Endodermal cell (in vitro differentiated cells): ENCODE results near the gene GNG14. TPM values are rescaled to one million over a fixed set of nuclear protein-coding genes. Genes with fewer than 3 reads are reported as not detected.
A peak's percentile ranks its signal among the peaks of the same experiment; 100 is the strongest.

Experiments
- DNase-seq: peaks from one replicate; pipeline ENCODE4 v3.0.0-alpha.2; 2017
- H3K27ac ChIP-seq: 2 replicates; pipeline ENCODE4 v1.5.1; 2013; ENCODE audit warnings: mild to moderate bottlenecking, low read depth, low read length, moderate library complexity
- H3K27me3 ChIP-seq: 2 replicates; pipeline ENCODE4 v1.6.1; 2013; ENCODE audit warnings: mild to moderate bottlenecking, low read length, moderate library complexity; ENCODE audit not compliant: insufficient read depth, control insufficient read depth, poor library complexity, severe bottlenecking
- H3K36me3 ChIP-seq: 2 replicates; pipeline ENCODE4 v1.7.0; 2013; ENCODE audit warnings: mild to moderate bottlenecking, low read length, moderate library complexity; ENCODE audit not compliant: control insufficient read depth, insufficient read depth
- H3K4me1 ChIP-seq: one replicate; pipeline ENCODE4 v1.7.0; 2013; ENCODE audit warnings: low read length; ENCODE audit not compliant: control insufficient read depth, insufficient read depth
- H3K4me3 ChIP-seq: 2 replicates; pipeline ENCODE4 v1.5.1; 2013; ENCODE audit warnings: mild to moderate bottlenecking, low read length, moderate library complexity
- H3K9ac ChIP-seq: 2 replicates; pipeline ENCODE4 v1.6.1; 2013; ENCODE audit warnings: mild to moderate bottlenecking, low read length, moderate library complexity; ENCODE audit not compliant: poor library complexity, severe bottlenecking; ENCODE audit errors: extremely low read depth
- H3K9me3 ChIP-seq: 2 replicates; pipeline ENCODE4 v1.6.1; 2013; ENCODE audit warnings: mild to moderate bottlenecking, low read length, moderate library complexity; ENCODE audit not compliant: control insufficient read depth
- H3K27ac Mint-ChIP-seq: 2 replicates; pipeline ENCODE4 v1.8.0; 2020; ENCODE audit warnings: mixed read lengths
- H3K27me3 Mint-ChIP-seq: 2 replicates; pipeline ENCODE4 v1.8.0; 2021; ENCODE audit warnings: mild to moderate bottlenecking, mixed read lengths; ENCODE audit not compliant: insufficient read depth
- H3K36me3 Mint-ChIP-seq: 2 replicates; pipeline ENCODE4 v1.8.0; 2020; ENCODE audit warnings: low read depth, mixed read lengths
- H3K4me1 Mint-ChIP-seq: 2 replicates; pipeline ENCODE4 v1.8.0; 2020; ENCODE audit warnings: mixed read lengths
- H3K4me3 Mint-ChIP-seq: 2 replicates; pipeline ENCODE4 v1.8.0; 2020; ENCODE audit warnings: mild to moderate bottlenecking, moderate library complexity, mixed read lengths
- H3K9me3 Mint-ChIP-seq: 2 replicates; pipeline ENCODE4 v1.8.0; 2020; ENCODE audit warnings: mild to moderate bottlenecking, mixed read lengths
- WGBS, 2 experiments: methylation state at CpG; one replicate each; pipeline versions ENCODE4 v1.1.5 to v1.1.7; 2013; ENCODE audit warnings: missing lambda C conversion rate in 2 of 2, mixed read lengths in 1 of 2; ENCODE audit not compliant: insufficient coverage in 1 of 2, insufficient read length in 1 of 2; 5-methylcytosine and 5-hydroxymethylcytosine counted together
- total RNA-seq, 2 donors: library from RNA; stranded (reverse); fragmentation: NEBNext Ultra II Directional in 1 of 2; extraction: Animal tissue kit (Norgen Biotek cat#: 25700) in 1 of 2; gene quantifications; 2 replicates in 1 of 2; 3 replicates in 1 of 2; pipeline ENCODE4 v1.2.1, GENCODE V29; 2021
- TF ChIP-seq, protein P1 (sequence below): fragments of 200-600 bp; sonication (generic); conservative IDR thresholded peaks from 2 replicates; pipeline ENCODE4 v1.5.0; 2021; ENCODE audit warnings: antibody characterized with exemption, mild to moderate bottlenecking

GNG14 gene
- total RNA-seq, 2 donors from 2014 or later, result not detected

DNA sequence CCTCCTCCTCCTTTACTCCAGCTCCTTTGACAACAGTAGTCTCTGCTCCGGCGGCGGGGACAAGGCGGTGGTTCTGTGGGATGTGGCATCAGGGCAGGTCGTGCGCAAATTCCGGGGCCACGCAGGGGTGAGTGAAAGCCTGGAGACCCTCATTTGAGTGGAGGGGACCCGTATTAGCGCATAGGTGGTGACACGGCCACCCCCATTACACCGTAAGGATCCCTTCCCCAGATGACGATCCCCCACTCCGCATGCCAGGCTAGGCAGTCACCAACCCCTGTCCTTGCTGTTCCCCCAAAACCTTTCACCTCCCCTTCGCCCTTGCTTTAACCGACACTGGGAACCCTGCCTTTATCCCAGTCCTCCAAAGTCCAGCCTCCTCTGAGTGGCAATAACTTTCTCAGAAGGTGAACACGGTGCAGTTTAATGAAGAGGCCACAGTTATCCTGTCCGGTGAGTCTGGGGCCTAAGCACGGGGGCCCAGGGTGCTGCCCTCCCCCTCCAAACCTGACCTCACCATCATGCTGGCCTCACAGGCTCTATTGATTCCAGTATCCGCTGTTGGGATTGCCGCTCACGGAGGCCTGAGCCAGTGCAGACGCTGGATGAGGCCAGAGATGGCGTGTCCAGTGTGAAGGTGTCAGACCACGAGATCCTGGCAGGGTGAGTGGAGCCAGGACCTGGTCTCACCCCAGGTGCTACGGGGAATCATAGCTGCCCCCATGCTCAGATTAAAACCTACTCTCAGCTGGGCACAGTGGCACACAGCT, 17.5 kb upstream of the GNG14 start:
- no peak overlapping the region for H3K27ac ChIP-seq
- peak overlapping the region; percentile 96 for H3K4me3 Mint-ChIP-seq
- TF ChIP-seq, protein P1, sequence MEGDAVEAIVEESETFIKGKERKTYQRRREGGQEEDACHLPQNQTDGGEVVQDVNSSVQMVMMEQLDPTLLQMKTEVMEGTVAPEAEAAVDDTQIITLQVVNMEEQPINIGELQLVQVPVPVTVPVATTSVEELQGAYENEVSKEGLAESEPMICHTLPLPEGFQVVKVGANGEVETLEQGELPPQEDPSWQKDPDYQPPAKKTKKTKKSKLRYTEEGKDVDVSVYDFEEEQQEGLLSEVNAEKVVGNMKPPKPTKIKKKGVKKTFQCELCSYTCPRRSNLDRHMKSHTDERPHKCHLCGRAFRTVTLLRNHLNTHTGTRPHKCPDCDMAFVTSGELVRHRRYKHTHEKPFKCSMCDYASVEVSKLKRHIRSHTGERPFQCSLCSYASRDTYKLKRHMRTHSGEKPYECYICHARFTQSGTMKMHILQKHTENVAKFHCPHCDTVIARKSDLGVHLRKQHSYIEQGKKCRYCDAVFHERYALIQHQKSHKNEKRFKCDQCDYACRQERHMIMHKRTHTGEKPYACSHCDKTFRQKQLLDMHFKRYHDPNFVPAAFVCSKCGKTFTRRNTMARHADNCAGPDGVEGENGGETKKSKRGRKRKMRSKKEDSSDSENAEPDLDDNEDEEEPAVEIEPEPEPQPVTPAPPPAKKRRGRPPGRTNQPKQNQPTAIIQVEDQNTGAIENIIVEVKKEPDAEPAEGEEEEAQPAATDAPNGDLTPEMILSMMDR, result no peak
- peak overlapping the region; percentile 98 for H3K27ac Mint-ChIP-seq
- H3K9me3 Mint-ChIP-seq, result no peaks in the 10 kb centered on the region
- H3K4me1 ChIP-seq, result no peaks in the 10 kb centered on the region
- peak overlapping the region; percentile 93 for H3K4me3 ChIP-seq
- H3K4me1 Mint-ChIP-seq, result peaks cover 22% of the 10 kb centered on the region
- H3K36me3 Mint-ChIP-seq, result peaks cover 31% of the 10 kb centered on the region
- H3K9me3 ChIP-seq, result no peaks in the 10 kb centered on the region
- peak; percentile 41 for DNase-seq
- no peaks in the 10 kb centered on the region for H3K27me3 Mint-ChIP-seq
- no peaks in the 10 kb centered on the region for H3K27me3 ChIP-seq
- H3K36me3 ChIP-seq, result peaks cover 37% of the 10 kb centered on the region
- WGBS, 2 experiments, result 58 to 77% methylated on average over 15 to 26 of the region's 26 CpGs
- H3K9ac ChIP-seq, result peak overlapping the region; percentile 56

DNA sequence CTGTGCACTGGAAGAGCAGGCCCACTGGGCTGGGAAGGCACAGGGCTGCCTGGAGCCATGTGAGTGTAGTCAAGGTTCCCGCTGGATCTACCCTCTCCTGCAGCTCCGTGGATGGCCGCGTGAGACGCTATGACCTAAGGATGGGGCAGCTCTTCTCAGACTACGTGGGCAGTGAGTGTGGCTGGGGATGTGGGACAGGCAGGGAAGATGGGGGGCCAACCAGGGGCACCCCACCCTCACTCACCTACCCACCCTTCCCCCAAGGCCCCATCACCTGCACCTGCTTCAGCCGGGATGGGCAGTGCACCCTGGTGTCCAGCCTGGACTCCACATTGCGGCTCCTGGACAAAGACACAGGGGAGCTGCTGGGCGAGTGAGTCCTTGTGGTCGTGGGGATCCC, 15.1 kb upstream of the GNG14 start:
- DNase-seq, result peak; percentile 67
- Histone ChIP-seq H3K4me1 (no peaks in the 10 kb centered on the region), H3K27ac (no peak overlapping the region), H3K36me3 (peaks cover 58% of the 10 kb centered on the region), H3K9ac (no peak overlapping the region), H3K4me3 (no peak overlapping the region), H3K27me3 (no peaks in the 10 kb centered on the region), H3K9me3 (no peaks in the 10 kb centered on the region)
- H3K4me3 Mint-ChIP-seq, result no peak overlapping the region
- no peak overlapping the region for H3K27ac Mint-ChIP-seq
- no peaks in the 10 kb centered on the region for H3K9me3 Mint-ChIP-seq
- peaks cover 52% of the 10 kb centered on the region for H3K36me3 Mint-ChIP-seq
- H3K4me1 Mint-ChIP-seq, result peaks cover 11% of the 10 kb centered on the region
- no peaks in the 10 kb centered on the region for H3K27me3 Mint-ChIP-seq
- TF ChIP-seq, protein P1, result no peak
- 89% methylated on average over 10 of the region's 10 CpGs; no CpG with 5 or more reads in 1 of the 2 experiments for WGBS, 2 experiments

DNA sequence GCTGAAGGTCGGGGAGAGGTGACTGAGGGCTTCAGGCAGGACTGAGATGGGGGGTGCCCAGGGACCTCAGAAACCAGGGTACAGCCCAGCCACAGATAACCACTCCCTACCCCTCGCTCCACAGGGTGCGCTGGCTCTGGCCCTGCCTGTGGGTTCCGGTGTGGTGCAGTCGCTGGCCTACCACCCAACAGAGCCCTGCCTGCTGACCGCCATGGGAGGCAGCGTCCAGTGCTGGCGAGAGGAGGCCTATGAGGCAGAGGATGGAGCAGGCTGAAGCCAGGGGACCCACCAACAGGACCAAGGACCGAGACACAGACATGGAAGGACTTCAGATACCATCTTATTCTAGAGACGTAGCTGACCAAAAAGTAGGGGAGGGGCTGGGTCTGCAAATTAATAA, 12.4 kb upstream of the GNG14 start:
- H3K27ac ChIP-seq, result no peak overlapping the region

More for the DNA sequence above, 12.4 kb upstream of the GNG14 start:
- no peaks in the 10 kb centered on the region for H3K27me3 ChIP-seq
- peaks cover 1% of the 10 kb centered on the region for H3K4me1 Mint-ChIP-seq
- H3K9me3 Mint-ChIP-seq, result no peaks in the 10 kb centered on the region
- H3K4me3 ChIP-seq, result no peak overlapping the region
- no peak overlapping the region for H3K4me3 Mint-ChIP-seq
- peaks cover 70% of the 10 kb centered on the region for H3K36me3 Mint-ChIP-seq
- no peak overlapping the region for H3K9ac ChIP-seq
- no peaks in the 10 kb centered on the region for H3K4me1 ChIP-seq
- 94 to 100% methylated on average over 4 to 10 of the region's 10 CpGs for WGBS, 2 experiments
- no peak for DNase-seq
- TF ChIP-seq, protein P1, result no peak
- H3K27me3 Mint-ChIP-seq, result no peaks in the 10 kb centered on the region
- no peak overlapping the region for H3K27ac Mint-ChIP-seq
- no peaks in the 10 kb centered on the region for H3K9me3 ChIP-seq
- H3K36me3 ChIP-seq, result peaks cover 81% of the 10 kb centered on the region
